ENCODE results near the gene TCF4. TPM values are rescaled to one million over a fixed set of nuclear protein-coding genes. Genes with fewer than 3 reads are reported as not detected.
A peak's percentile ranks its signal among the peaks of the same experiment; 100 is the strongest.

TCF4 gene
- total RNA-seq, 1 experiment from 2014 or later: 104 TPM

DNA sequence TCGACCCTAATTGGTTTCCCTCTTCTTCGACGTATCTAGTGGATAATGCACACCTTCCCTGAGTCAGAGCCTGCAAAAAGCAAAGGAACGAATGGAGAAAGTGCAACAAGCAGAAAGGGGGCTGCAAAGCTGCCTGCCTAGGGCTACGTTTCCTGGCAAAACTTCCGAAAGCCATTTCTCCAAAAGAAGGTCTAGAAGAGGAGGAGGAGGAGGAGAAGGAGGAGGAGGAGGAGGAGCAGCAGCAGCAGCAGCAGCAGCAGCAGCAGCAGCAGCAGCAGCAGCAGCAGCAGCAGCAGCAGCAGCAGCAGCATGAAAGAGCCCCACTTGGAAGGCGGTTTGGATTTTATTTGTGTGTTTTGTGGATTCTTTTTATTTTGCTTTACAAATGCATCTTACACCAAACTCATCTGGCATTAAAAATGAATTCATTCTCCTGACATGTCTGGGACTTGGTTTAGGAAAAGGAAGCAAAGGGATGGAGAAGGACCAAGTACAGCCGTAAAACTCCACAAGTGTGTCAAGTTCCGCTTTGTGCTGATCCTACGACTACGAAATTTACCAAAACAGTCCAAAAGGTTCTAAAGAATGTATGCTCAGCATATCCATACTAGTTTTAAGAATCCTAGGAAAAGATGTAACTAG, 2.0 kb downstream of the TCF4 start:
- H3K36me3 Mint-ChIP-seq: peaks cover 15% of the 10 kb centered on the region

DNA sequence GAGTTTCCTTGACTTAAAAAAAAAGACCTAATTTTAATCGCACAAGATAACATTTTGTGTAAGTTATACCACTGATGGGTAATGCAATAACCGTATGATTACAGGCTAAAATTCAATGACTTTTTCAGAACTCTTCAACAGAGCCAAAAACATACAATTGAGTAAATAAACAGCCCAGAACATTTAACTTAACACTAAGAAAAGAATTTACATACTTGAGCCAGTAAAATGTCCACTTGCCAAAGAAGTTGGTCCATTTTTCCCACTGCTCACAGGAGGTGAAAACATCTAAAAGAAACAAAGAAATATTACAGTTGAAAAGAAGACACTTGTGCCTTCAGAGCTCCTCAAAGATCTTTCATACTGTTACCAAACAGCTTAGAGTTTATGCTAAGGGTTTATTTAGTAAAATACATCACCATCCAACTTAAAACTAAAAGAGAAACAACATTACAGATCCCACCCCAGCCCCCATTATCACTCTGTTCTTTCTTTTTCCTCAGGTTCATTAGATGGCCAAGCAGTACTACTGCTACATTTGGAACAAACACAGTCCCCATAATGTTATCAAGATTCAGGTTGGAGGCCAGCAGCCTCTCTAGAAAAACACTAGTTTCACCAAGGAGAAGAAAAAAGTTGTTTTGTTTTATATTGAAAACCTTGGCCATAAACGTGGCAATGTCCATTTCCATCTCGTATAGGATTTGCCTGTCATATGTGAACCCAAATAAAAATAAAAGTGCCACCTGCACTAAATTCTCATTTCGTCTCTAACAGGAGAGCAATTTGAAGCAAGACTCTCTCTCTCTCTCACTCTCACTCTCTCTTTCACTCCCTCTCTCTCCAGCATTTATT, 2.7 kb downstream of the TCF4 start:
- CTCF ChIA-PET: no interaction called here
- TF ChIP-seq, protein P1, sequence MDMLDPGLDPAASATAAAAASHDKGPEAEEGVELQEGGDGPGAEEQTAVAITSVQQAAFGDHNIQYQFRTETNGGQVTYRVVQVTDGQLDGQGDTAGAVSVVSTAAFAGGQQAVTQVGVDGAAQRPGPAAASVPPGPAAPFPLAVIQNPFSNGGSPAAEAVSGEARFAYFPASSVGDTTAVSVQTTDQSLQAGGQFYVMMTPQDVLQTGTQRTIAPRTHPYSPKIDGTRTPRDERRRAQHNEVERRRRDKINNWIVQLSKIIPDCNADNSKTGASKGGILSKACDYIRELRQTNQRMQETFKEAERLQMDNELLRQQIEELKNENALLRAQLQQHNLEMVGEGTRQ (CRISPR knock-in tag; IDR thresholded peaks at IDR 0.05): no peak
- TF ChIP-seq ESRRA (CRISPR knock-in tag; IDR thresholded peaks at IDR 0.05; ENCODE audit: borderline replicate concordance) (no peak), GABPB1 (CRISPR knock-in tag; IDR thresholded peaks at IDR 0.05) (no peak), SP1 (CRISPR knock-in tag; conservative IDR thresholded peaks at IDR 0.05) (no peak), ZBTB21 (CRISPR knock-in tag; IDR thresholded peaks at IDR 0.05; ENCODE audit: borderline replicate concordance) (no peak), GTF2I (CRISPR knock-in tag; conservative IDR thresholded peaks at IDR 0.05) (no peak), NFE2L1 (CRISPR knock-in tag; IDR thresholded peaks at IDR 0.05) (no peak), JUN (CRISPR knock-in tag; IDR thresholded peaks at IDR 0.05) (no peak), TP53 (CRISPR knock-in tag; IDR thresholded peaks at IDR 0.05) (no peak), ZNF263 (CRISPR knock-in tag; IDR thresholded peaks at IDR 0.05; ENCODE audit: low read depth) (no peak)
- TF ChIP-seq, protein P2, sequence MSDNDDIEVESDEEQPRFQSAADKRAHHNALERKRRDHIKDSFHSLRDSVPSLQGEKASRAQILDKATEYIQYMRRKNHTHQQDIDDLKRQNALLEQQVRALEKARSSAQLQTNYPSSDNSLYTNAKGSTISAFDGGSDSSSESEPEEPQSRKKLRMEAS (CRISPR knock-in tag; IDR thresholded peaks at IDR 0.05): no peak
- TF ChIP-seq, protein P3, sequence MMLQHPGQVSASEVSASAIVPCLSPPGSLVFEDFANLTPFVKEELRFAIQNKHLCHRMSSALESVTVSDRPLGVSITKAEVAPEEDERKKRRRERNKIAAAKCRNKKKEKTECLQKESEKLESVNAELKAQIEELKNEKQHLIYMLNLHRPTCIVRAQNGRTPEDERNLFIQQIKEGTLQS (CRISPR knock-in tag; conservative IDR thresholded peaks at IDR 0.05): no peak
- TF ChIP-seq, protein P4, sequence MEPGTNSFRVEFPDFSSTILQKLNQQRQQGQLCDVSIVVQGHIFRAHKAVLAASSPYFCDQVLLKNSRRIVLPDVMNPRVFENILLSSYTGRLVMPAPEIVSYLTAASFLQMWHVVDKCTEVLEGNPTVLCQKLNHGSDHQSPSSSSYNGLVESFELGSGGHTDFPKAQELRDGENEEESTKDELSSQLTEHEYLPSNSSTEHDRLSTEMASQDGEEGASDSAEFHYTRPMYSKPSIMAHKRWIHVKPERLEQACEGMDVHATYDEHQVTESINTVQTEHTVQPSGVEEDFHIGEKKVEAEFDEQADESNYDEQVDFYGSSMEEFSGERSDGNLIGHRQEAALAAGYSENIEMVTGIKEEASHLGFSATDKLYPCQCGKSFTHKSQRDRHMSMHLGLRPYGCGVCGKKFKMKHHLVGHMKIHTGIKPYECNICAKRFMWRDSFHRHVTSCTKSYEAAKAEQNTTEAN (CRISPR knock-in tag; IDR thresholded peaks at IDR 0.05): no peak
- TF ChIP-seq, protein P5, sequence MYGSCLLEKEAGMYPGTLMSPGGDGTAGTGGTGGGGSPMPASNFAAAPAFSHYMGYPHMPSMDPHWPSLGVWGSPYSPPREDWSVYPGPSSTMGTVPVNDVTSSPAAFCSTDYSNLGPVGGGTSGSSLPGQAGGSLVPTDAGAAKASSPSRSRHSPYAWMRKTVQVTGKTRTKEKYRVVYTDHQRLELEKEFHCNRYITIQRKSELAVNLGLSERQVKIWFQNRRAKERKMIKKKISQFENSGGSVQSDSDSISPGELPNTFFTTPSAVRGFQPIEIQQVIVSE (CRISPR knock-in tag; IDR thresholded peaks at IDR 0.05; ENCODE audit: borderline replicate concordance): no peak
- peaks cover 63% of the 10 kb centered on the region for H3K4me1 Mint-ChIP-seq
- peaks cover 15% of the 10 kb centered on the region for H3K36me3 Mint-ChIP-seq
- DNase-seq (ENCODE audit: low spot score) (no peak), ATAC-seq (no peak)
- H3K4me3 Mint-ChIP-seq: peak overlapping the region; percentile 76
- H3K27ac Mint-ChIP-seq: peak overlapping the region; percentile 98
- H3K9me3 Mint-ChIP-seq: no peaks in the 10 kb centered on the region
- no peaks in the 10 kb centered on the region for H3K27me3 Mint-ChIP-seq (ENCODE audit: low read depth)
- POLR2A ChIA-PET: no interaction called here

More for the DNA sequence above, 2.0 kb downstream of the TCF4 start:
- TF ChIP-seq FOXP1 (CRISPR knock-in tag; IDR thresholded peaks at IDR 0.05; ENCODE audit: borderline replicate concordance) (no peak), ZNF263 (CRISPR knock-in tag; IDR thresholded peaks at IDR 0.05; ENCODE audit: low read depth) (peak; percentile 97)
- POLR2A ChIA-PET: no interaction called here
- DNase-seq (ENCODE audit: low spot score) (peak; percentile 15), ATAC-seq (no peak)
- H3K4me1 Mint-ChIP-seq: peaks cover 58% of the 10 kb centered on the region
- peak overlapping the region; percentile 76 for H3K4me3 Mint-ChIP-seq
- peak overlapping the region; percentile 98 for H3K27ac Mint-ChIP-seq
- H3K27me3 Mint-ChIP-seq (ENCODE audit: low read depth): no peaks in the 10 kb centered on the region
- H3K9me3 Mint-ChIP-seq: no peaks in the 10 kb centered on the region
- CTCF ChIA-PET: interaction anchor here (1.0 kb wide), 1 partner anchor 196 kb away, joined by 3 read pairs; no protein-coding TSS in a partner anchor

DNA sequence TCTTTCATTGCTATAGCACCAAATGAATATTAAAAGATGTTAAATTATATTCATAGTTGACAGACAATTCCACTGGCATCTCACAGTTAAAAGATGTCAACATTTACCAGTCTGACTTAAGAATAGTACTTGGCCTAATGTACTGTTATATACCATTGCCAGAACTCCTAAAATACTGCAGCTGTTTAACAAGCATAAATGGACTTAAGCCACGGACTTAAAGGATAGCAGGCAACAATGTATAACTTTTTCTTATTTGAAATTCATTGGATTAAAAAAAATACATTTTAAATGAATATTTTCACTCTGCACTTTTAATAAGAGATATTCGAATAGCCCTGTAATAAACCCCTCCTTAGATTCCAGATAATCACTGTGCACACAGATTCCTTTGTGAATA, 3.8 kb downstream of the TCF4 start:
- ATAC-seq (no peak), DNase-seq (ENCODE audit: low spot score) (no peak)
- Mint-ChIP-seq H3K4me1 (peaks cover 72% of the 10 kb centered on the region), H3K27me3 (ENCODE audit: low read depth) (no peaks in the 10 kb centered on the region), H3K36me3 (peaks cover 15% of the 10 kb centered on the region), H3K27ac (no peak overlapping the region), H3K9me3 (no peaks in the 10 kb centered on the region), H3K4me3 (peak overlapping the region; percentile 76)
- ChIA-PET POLR2A (no interaction called here), CTCF (no interaction called here)
- TF ChIP-seq SP1 (CRISPR knock-in tag; conservative IDR thresholded peaks at IDR 0.05) (no peak), NR3C1 (CRISPR knock-in tag; conservative IDR thresholded peaks at IDR 0.05; ENCODE audit: low read depth) (no peak)
- TF ChIP-seq, protein P6, sequence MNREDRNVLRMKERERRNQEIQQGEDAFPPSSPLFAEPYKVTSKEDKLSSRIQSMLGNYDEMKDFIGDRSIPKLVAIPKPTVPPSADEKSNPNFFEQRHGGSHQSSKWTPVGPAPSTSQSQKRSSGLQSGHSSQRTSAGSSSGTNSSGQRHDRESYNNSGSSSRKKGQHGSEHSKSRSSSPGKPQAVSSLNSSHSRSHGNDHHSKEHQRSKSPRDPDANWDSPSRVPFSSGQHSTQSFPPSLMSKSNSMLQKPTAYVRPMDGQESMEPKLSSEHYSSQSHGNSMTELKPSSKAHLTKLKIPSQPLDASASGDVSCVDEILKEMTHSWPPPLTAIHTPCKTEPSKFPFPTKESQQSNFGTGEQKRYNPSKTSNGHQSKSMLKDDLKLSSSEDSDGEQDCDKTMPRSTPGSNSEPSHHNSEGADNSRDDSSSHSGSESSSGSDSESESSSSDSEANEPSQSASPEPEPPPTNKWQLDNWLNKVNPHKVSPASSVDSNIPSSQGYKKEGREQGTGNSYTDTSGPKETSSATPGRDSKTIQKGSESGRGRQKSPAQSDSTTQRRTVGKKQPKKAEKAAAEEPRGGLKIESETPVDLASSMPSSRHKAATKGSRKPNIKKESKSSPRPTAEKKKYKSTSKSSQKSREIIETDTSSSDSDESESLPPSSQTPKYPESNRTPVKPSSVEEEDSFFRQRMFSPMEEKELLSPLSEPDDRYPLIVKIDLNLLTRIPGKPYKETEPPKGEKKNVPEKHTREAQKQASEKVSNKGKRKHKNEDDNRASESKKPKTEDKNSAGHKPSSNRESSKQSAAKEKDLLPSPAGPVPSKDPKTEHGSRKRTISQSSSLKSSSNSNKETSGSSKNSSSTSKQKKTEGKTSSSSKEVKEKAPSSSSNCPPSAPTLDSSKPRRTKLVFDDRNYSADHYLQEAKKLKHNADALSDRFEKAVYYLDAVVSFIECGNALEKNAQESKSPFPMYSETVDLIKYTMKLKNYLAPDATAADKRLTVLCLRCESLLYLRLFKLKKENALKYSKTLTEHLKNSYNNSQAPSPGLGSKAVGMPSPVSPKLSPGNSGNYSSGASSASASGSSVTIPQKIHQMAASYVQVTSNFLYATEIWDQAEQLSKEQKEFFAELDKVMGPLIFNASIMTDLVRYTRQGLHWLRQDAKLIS (CRISPR knock-in tag; IDR thresholded peaks at IDR 0.05; ENCODE audit: borderline replicate concordance): no peak
- TF ChIP-seq, protein P7, sequence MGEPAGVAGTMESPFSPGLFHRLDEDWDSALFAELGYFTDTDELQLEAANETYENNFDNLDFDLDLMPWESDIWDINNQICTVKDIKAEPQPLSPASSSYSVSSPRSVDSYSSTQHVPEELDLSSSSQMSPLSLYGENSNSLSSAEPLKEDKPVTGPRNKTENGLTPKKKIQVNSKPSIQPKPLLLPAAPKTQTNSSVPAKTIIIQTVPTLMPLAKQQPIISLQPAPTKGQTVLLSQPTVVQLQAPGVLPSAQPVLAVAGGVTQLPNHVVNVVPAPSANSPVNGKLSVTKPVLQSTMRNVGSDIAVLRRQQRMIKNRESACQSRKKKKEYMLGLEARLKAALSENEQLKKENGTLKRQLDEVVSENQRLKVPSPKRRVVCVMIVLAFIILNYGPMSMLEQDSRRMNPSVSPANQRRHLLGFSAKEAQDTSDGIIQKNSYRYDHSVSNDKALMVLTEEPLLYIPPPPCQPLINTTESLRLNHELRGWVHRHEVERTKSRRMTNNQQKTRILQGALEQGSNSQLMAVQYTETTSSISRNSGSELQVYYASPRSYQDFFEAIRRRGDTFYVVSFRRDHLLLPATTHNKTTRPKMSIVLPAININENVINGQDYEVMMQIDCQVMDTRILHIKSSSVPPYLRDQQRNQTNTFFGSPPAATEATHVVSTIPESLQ (CRISPR knock-in tag; IDR thresholded peaks at IDR 0.05): no peak
- TF ChIP-seq, protein P8, sequence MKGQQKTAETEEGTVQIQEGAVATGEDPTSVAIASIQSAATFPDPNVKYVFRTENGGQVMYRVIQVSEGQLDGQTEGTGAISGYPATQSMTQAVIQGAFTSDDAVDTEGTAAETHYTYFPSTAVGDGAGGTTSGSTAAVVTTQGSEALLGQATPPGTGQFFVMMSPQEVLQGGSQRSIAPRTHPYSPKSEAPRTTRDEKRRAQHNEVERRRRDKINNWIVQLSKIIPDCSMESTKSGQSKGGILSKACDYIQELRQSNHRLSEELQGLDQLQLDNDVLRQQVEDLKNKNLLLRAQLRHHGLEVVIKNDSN (CRISPR knock-in tag; IDR thresholded peaks at IDR 0.05): no peak

All from WTC11 (cell line).